SU-DHL-6 (cell line): ENCODE data around the gene MEX3D.

Experiments used
- CTCF ChIP-seq: fragments of 200-600 bp; sonication (generic); IDR thresholded peaks from one replicate; pipeline ENCODE4 v1.5.1; 2017; ENCODE audit warnings: antibody characterized with exemption, mild to moderate bottlenecking, low read length, moderate library complexity; ENCODE audit not compliant: insufficient read depth, poor library complexity, severe bottlenecking
- EZH2phosphoT487 ChIP-seq: fragments of 200-600 bp; sonication (generic), shearing (Covaris generic); conservative IDR thresholded peaks from 2 replicates; pipeline ENCODE4 v1.6.1; 2018; ENCODE audit warnings: mild to moderate bottlenecking, antibody characterized with exemption, low read length, moderate library complexity, mixed read lengths

- TF ChIP-seq CTCF (no peak), EZH2phosphoT487 (no peak)
Measured at GRCh38 chr19:1507192-1507660, 60.9 kb downstream of the MEX3D start.
